ENCODE measurements around the gene FIBCD1.

- TF ChIP-seq CTCF (IDR thresholded peaks at IDR 0.05) (no peak), POLR2A (IDR thresholded peaks at IDR 0.05) (no peak)
These were observed 3.3 kb downstream of the FIBCD1 start for GRCh38 chr9:130935648-130936271.

Measured in suprapubic skin (tissue), 3 donors.